HL-60 (cell line): ENCODE measurements around the gene SP3.

Experiments
- CTCF ChIP-seq: IDR thresholded peaks from one replicate; pipeline ENCODE4 v1.5.1; 2011; ENCODE audit warnings: low read length, control low read depth, inconsistent platforms; ENCODE audit not compliant: insufficient read depth
- GABPA ChIP-seq: IDR thresholded peaks from 2 replicates; pipeline ENCODE4 v1.6.1; 2012; ENCODE audit warnings: low read depth
- POLR2AphosphoS5 ChIP-seq: IDR thresholded peaks from 2 replicates; pipeline ENCODE4 v1.6.1; 2012; ENCODE audit warnings: low read depth
- REST ChIP-seq: IDR thresholded peaks from 2 replicates; pipeline ENCODE4 v1.6.1; 2012; ENCODE audit warnings: low read depth; ENCODE audit not compliant: insufficient replicate concordance
- SPI1 ChIP-seq: IDR thresholded peaks from 2 replicates; pipeline ENCODE4 v1.6.1; 2012; ENCODE audit warnings: low read depth, mild to moderate bottlenecking, borderline replicate concordance

GRCh38 chr2:173979751-173980351 is 14.7 kb upstream of the SP3 start:
- TF ChIP-seq CTCF (no peak), POLR2AphosphoS5 (no peak), REST (no peak), GABPA (no peak), SPI1 (no peak)
